GM12891 (cell line): ENCODE measurements around the gene TMED3.

Experiments
- PAX5 ChIP-seq: IDR thresholded peaks from 2 replicates; pipeline ENCODE4 v1.6.1; 2011; ENCODE audit warnings: low read length, moderate library complexity, mild to moderate bottlenecking; ENCODE audit not compliant: insufficient read depth, severe bottlenecking
- POLR2A ChIP-seq: IDR thresholded peaks from 2 replicates; pipeline ENCODE4 v1.6.1; 2011; ENCODE audit warnings: low read depth, low read length, control low read depth
- POLR2AphosphoS5 ChIP-seq: IDR thresholded peaks from 2 replicates; pipeline ENCODE4 v1.6.1; 2011; ENCODE audit warnings: low read depth, low read length, control low read depth
- POU2F2 ChIP-seq: IDR thresholded peaks from 2 replicates; pipeline ENCODE4 v1.6.1; 2011; ENCODE audit warnings: low read depth, mild to moderate bottlenecking, control low read depth, low read length, moderate library complexity
- SPI1 ChIP-seq: IDR thresholded peaks from 2 replicates; pipeline ENCODE4 v1.6.1; 2011; ENCODE audit warnings: low read depth, low read length, control low read depth

DNA sequence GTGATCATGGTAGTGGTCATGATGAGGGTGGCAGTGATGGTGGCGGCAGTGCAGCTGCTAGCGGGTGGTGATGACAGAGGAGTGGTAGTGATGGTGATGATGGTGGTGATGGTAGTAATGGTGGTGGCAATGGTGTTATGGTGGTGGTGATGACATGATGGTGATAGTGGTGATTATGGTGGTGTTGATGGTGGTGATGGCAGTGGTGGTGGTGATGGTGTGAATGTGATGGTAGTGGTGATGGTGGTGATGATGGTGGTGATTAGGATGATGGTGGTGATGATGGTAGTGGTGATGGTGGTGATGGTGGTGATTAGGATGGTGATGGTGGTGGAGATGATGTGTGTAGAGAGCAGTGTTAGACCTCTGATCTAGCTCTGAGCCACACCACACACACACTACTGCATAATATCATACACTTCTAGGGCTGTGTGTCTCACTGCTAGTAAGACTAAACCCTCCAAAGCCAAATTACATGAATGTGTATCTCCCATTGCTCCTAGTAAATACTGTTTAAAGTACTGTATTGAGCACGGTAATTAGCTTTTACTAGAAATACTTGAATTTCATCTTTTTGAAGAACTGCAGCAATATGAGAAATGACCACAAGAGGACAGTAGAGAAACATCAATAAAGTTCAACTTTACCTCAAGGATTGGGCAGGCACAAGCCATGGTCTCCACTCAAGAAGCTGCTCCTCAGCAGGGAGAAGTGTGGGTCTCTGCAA lies 28.8 kb downstream of the TMED3 start:
- TF ChIP-seq PAX5 (no peak), POLR2AphosphoS5 (no peak), POU2F2 (no peak), POLR2A (no peak), SPI1 (no peak)
